Adrenal gland (tissue), 12 donors: Measurements from ENCODE around the gene COMT. TPM values are rescaled to one million over a fixed set of nuclear protein-coding genes. Genes with fewer than 3 reads are reported as not detected.

Source experiments
- DNase-seq, 7 donors: peaks; one replicate each; pipeline ENCODE4 v3.0.0-alpha.2; 2019 to 2020
- H3K27ac ChIP-seq, 5 donors: fragments of 200-600 bp; sonication (generic) in 4 of 5; 1 replicate in 3 of 5; 2 replicates in 2 of 5; pipeline versions ENCODE4 v1.5.1 to v1.8.0; 2016 to 2020; ENCODE audit warnings: mild to moderate bottlenecking in 1 of 5
- H3K27me3 ChIP-seq: fragments of 200-600 bp; 2 replicates; pipeline ENCODE4 v1.8.0; 2021
- H3K36me3 ChIP-seq, 2 donors: fragments of 200-600 bp; replicated peaks in 1 of 2; 1 replicate in 1 of 2; 2 replicates in 1 of 2; pipeline versions ENCODE4 v1.5.1 to v1.8.0; 2018 to 2022
- H3K4me1 ChIP-seq, 2 donors: fragments of 200-600 bp; replicated peaks in 1 of 2; 1 replicate in 1 of 2; 2 replicates in 1 of 2; pipeline versions ENCODE4 v1.5.1 to v1.8.0; 2018 to 2021
- H3K4me3 ChIP-seq, 4 donors: fragments of 200-600 bp; sonication (generic) in 3 of 4; one replicate each; pipeline ENCODE4 v1.5.1; 2016 to 2018
- H3K9me3 ChIP-seq, 3 donors: fragments of 200-600 bp; sonication (generic) in 1 of 3; replicated peaks in 1 of 3; 1 replicate in 2 of 3; 2 replicates in 1 of 3; pipeline versions ENCODE4 v1.5.1 to v1.8.0; 2016 to 2021
- CTCF ChIP-seq, 6 experiments: fragments of 450-650 bp in 4 of 6; fragments of 200-600 bp in 2 of 6; sonication (generic) in 1 of 6; IDR thresholded peaks; 1 replicate in 5 of 6; 2 replicates in 1 of 6; pipeline versions ENCODE4 v1.5.1 to v1.8.0; 2016 to 2021; ENCODE audit warnings: antibody characterized with exemption in 6 of 6, mild to moderate bottlenecking in 2 of 6, moderate library complexity in 1 of 6
- POLR2A ChIP-seq, 2 donors: fragments of 450-650 bp; IDR thresholded peaks; one replicate each; pipeline ENCODE4 v1.6.1; 2017; ENCODE audit warnings: antibody characterized with exemption in 2 of 2, mild to moderate bottlenecking in 2 of 2, moderate library complexity in 1 of 2
- WGBS, 4 donors: extraction: QIAGEN DNeasy Blood & Tissue Kit in 2 of 4; methylation state at CpG; one replicate each; pipeline versions ENCODE4 v1.1.5 to v1.1.7; 2013 to 2017; 5-methylcytosine and 5-hydroxymethylcytosine counted together
- intact Hi-C, 2 donors: fragments of 100-400 bp; cut with DNase I; formaldehyde crosslinking; loops; one replicate each; pipeline versions ENCODE4 v1.14.1 to v1.15.0; 2022 to 2023
- polyA plus RNA-seq, 3 donors: library from polyadenylated mRNA; stranded (reverse); fragments of 200-250 nt in 2 of 3; fragments of 350-450 nt in 1 of 3; fragmentation: Illumina TruSeq in 1 of 3; extraction: RNeasy Lipid Tissue Mini Kit (QIAGEN cat#74804) in 1 of 3; gene quantifications; one replicate each; pipeline ENCODE4 v1.2.3, GENCODE V29; 2013 to 2014
- total RNA-seq, 9 donors: library from RNA; depleted of rRNA in 4 of 9; stranded (reverse); fragments of >200 nt in 4 of 9; fragments of 120-200 nt in 1 of 9; fragmentation: NEBNext Ultra II Directional in 1 of 9; extraction: Animal tissue kit (Norgen Biotek cat#: 25700) in 1 of 9; gene quantifications; one replicate each; pipeline versions ENCODE4 v1.1.0 to v1.2.4, GENCODE V29; 2013 to 2023
- donor health status: healthy with polysubstance abuse.
- donor health status: Bipolar disorder and iron deficiency.
- donor health status: DM: yes; HTN: yes; CAD: no.
- donor health status: DM: no; HTN: no; CAD: no.
- donor health status: DM: no; HTN: no; CAD: no.
- donor health status: DM: yes; HTN: yes; CAD: no.

Gene COMT
- total and polyA plus RNA-seq, 12 donors, result 51.3 to 743 (median 390) TPM

DNA sequence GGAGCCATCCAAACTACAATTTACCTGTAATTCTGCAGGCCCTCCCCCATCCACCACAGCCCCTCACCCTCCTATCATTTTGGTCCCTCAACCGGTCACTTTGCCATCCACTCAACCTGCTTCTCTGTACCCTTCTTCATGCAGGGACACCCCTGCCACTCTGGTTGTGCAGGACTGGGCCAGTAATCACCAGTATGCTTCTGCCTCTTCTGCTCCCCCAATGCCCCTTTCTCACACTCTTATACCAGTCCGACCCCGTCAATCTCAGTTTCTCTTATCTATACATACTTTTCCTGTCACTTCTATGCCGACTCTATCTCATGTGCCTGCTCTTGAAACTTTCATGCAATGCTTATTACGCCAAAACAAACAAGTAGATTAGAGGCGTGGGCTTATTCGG is 5.1 kb upstream of the COMT start:
- H3K9me3 ChIP-seq, result no peaks in the 10 kb centered on the region
- DNase-seq, result no peak
- H3K4me3 ChIP-seq, result no peak overlapping the region
- H3K36me3 ChIP-seq, result no peaks in the 10 kb centered on the region
- intact Hi-C loops, result no loop called here
- no peak overlapping the region for H3K27ac ChIP-seq
- no peaks in the 10 kb centered on the region for H3K27me3 ChIP-seq
- no peak for TF ChIP-seq POLR2A (IDR thresholded peaks at IDR 0.05)
- no peak for TF ChIP-seq CTCF (IDR thresholded peaks at IDR 0.05)
- 95 to 99% (median 98%) methylated on average over 7 of the region's 7 CpGs for WGBS, 4 donors
- H3K4me1 ChIP-seq, result peaks cover 5 to 10% of the 10 kb centered on the region in 2 donors

DNA sequence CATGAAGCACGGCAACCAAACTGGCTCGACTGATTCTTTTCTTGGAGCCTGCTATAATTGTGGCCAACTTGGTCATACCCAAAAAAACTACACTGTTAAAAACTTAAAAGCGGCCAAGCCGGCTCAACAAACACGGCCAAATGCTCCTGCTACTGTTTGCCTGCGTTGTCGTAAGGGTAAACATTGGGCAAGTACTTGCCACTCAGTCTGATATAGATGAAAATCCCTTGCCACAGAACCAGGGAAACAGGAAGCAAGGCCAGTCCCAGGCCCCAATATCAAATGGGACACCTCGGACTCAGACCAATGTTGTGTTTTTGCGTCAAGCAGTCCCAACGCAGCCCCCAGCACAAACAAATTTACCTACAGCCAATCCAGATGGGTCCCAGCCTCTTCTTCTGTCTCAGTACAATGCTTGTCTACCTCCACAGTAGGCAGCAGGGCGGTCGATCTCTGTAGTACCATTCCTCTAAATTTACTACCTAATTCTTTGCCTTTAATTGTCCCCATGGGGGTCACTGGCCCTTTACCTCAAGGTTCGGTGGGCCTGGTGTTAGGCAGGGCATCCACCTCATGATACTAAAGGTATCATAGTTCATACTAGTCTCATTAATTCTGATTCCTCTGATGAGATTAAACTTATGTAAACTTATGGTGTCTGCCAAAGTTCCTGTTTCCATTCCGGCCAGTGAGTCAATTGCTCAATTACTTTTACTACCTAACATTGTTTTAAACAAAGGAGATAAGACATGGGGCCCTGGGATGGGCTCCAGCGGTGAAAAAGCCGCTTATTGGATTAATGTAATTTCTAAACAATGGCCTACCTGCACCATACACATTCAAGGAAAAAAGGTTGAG is 3.7 kb upstream of the COMT start:
- no peaks in the 10 kb centered on the region for H3K36me3 ChIP-seq
- intact Hi-C loops, result no loop called here
- WGBS, 4 donors, result 88 to 93% (median 91%) methylated on average over 16 of the region's 16 CpGs

GRCh38 chr22:19940536-19941364 is 822 bp upstream of the COMT start:
- DNase-seq, result peak in 1 of 7 donors; percentile 35
- Histone ChIP-seq H3K36me3 (no peaks in the 10 kb centered on the region), H3K27me3 (no peaks in the 10 kb centered on the region), H3K4me1 (peaks cover 33 to 41% of the 10 kb centered on the region in 2 donors), H3K9me3 (no peaks in the 10 kb centered on the region), H3K4me3 (peak overlapping the region; percentile 46 to 83 (median 82)), H3K27ac (peak overlapping the region in 3 of 5 donors; percentile 94 to 97 (median 95))
- intact Hi-C loops, result no loop called here
- 46 to 61% (median 50%) methylated on average over 19 to 21 of the region's 21 CpGs for WGBS, 4 donors
- TF ChIP-seq CTCF (IDR thresholded peaks at IDR 0.05), result no peak
- no peak for TF ChIP-seq POLR2A (IDR thresholded peaks at IDR 0.05)

More for the DNA sequence above, 3.7 kb upstream of the COMT start:
- no peak for DNase-seq
- Histone ChIP-seq H3K27me3 (no peaks in the 10 kb centered on the region), H3K4me1 (peaks cover 13 to 16% of the 10 kb centered on the region in 2 donors), H3K27ac (no peak overlapping the region), H3K9me3 (no peaks in the 10 kb centered on the region), H3K4me3 (no peak overlapping the region)
- TF ChIP-seq CTCF (IDR thresholded peaks at IDR 0.05) (no peak), POLR2A (IDR thresholded peaks at IDR 0.05) (no peak)
